WTC11 (cell line): ENCODE data around the gene PPFIBP1. TPM values are rescaled to one million over a fixed set of nuclear protein-coding genes. Genes with fewer than 3 reads are reported as not detected.

Experiments
- ATAC-seq: fragments of 200-7000 bp; cut with Tn5 transposase; 2 replicates; pipeline ENCODE4 v1.10.0; 2021; ENCODE audit warnings: mild to moderate bottlenecking, moderate library complexity
- CTCF ChIA-PET: fragments of 300-600 bp; sonication (Branson Sonifier 250); formaldehyde crosslinking; loops from one replicate; lab custom pipeline; 2021; ENCODE audit warnings: antibody characterized with exemption; lab: Charles Lee
- POLR2A ChIA-PET: fragments of 350-600 bp; sonication (Branson Sonifier 250); formaldehyde crosslinking; loops from one replicate; lab custom pipeline; 2021; ENCODE audit warnings: antibody characterized with exemption; lab: Charles Lee
- DNase-seq: peaks from one replicate; pipeline ENCODE4 v3.0.0; 2021; ENCODE audit warnings: low spot score
- H3K27ac Mint-ChIP-seq: 2 replicates; pipeline ENCODE4 v1.8.0; 2021; ENCODE audit warnings: mixed read lengths
- H3K27me3 Mint-ChIP-seq: 2 replicates; pipeline ENCODE4 v1.8.0; 2021; ENCODE audit warnings: low read depth, mild to moderate bottlenecking, moderate library complexity, mixed read lengths
- H3K36me3 Mint-ChIP-seq: 2 replicates; pipeline ENCODE4 v1.8.0; 2021; ENCODE audit warnings: mixed read lengths
- H3K4me1 Mint-ChIP-seq: 2 replicates; pipeline ENCODE4 v1.8.0; 2022; ENCODE audit warnings: mixed read lengths
- H3K4me3 Mint-ChIP-seq: 2 replicates; pipeline ENCODE4 v1.8.0; 2021; ENCODE audit warnings: mild to moderate bottlenecking, moderate library complexity, mixed read lengths
- H3K9me3 Mint-ChIP-seq: 2 replicates; pipeline ENCODE4 v1.8.0; 2021; ENCODE audit warnings: mixed read lengths
- CREB1 ChIP-seq: sonication (generic); formaldehyde crosslinking; IDR thresholded peaks from 2 replicates; pipeline ENCODE4 v1.8.0; 2023; ENCODE audit warnings: mild to moderate bottlenecking, missing genetic modification reagents
- E2F4 ChIP-seq: sonication (generic); formaldehyde crosslinking; IDR thresholded peaks from 2 replicates; pipeline ENCODE4 v1.8.1; 2022; ENCODE audit warnings: low read depth, mild to moderate bottlenecking, moderate library complexity, missing genetic modification reagents, borderline replicate concordance
- ESRRA ChIP-seq: sonication (generic); formaldehyde crosslinking; IDR thresholded peaks from 2 replicates; pipeline ENCODE4 v1.8.1; 2022; ENCODE audit warnings: mild to moderate bottlenecking, missing genetic modification reagents, borderline replicate concordance
- ETV6 ChIP-seq: sonication (generic); formaldehyde crosslinking; IDR thresholded peaks from 2 replicates; pipeline ENCODE4 v1.8.1; 2022; ENCODE audit warnings: mild to moderate bottlenecking, missing genetic modification reagents
- FOXP1 ChIP-seq: sonication (generic); formaldehyde crosslinking; IDR thresholded peaks from 2 replicates; pipeline ENCODE4 v1.8.0; 2022; ENCODE audit warnings: missing genetic modification reagents, mild to moderate bottlenecking, moderate library complexity, borderline replicate concordance
- GRHL2 ChIP-seq: fragments of 250-450 bp; sonication (Bioruptor Pico); IDR thresholded peaks from 2 replicates; pipeline ENCODE4 v1.8.0; 2022; ENCODE audit warnings: mild to moderate bottlenecking, moderate library complexity; ENCODE audit not compliant: insufficient replicate concordance, severe bottlenecking
- JAZF1 ChIP-seq: fragments of 250-450 bp; sonication (Bioruptor Pico); IDR thresholded peaks from 2 replicates; pipeline ENCODE4 v1.9.0; 2021; ENCODE audit warnings: moderate library complexity, mild to moderate bottlenecking, inconsistent platforms
- NFYB ChIP-seq: sonication (generic); formaldehyde crosslinking; conservative IDR thresholded peaks from 2 replicates; pipeline ENCODE4 v1.8.0; 2022; ENCODE audit warnings: low read depth, missing genetic modification reagents
- RELA ChIP-seq: sonication (generic); formaldehyde crosslinking; IDR thresholded peaks from 2 replicates; pipeline ENCODE4 v1.8.1; 2022; ENCODE audit warnings: missing genetic modification reagents, mild to moderate bottlenecking, borderline replicate concordance
- SMAD4 ChIP-seq: sonication (generic); formaldehyde crosslinking; IDR thresholded peaks from 2 replicates; pipeline ENCODE4 v1.8.0; 2022; ENCODE audit warnings: mild to moderate bottlenecking, missing genetic modification reagents
- STAT6 ChIP-seq: sonication (generic); formaldehyde crosslinking; conservative IDR thresholded peaks from 2 replicates; pipeline ENCODE4 v1.8.1; 2023; ENCODE audit warnings: mild to moderate bottlenecking, low read depth, missing genetic modification reagents, moderate library complexity
- TCF7 ChIP-seq: sonication (generic); formaldehyde crosslinking; IDR thresholded peaks from 2 replicates; pipeline ENCODE4 v1.8.0; 2022; ENCODE audit warnings: mild to moderate bottlenecking, low read depth, missing genetic modification reagents, moderate library complexity
- ZNF263 ChIP-seq: sonication (generic); formaldehyde crosslinking; IDR thresholded peaks from 2 replicates; pipeline ENCODE4 v1.8.1; 2022; ENCODE audit warnings: low read depth, mild to moderate bottlenecking, moderate library complexity, missing genetic modification reagents
- total RNA-seq: library from RNA; stranded (reverse); gene quantifications from 3 replicates; pipeline ENCODE4 v1.2.3, GENCODE V29; 2021
- TF ChIP-seq, protein P1 (sequence below): sonication (generic); formaldehyde crosslinking; IDR thresholded peaks from 2 replicates; pipeline ENCODE4 v1.8.1; 2023; ENCODE audit warnings: mild to moderate bottlenecking, missing genetic modification reagents, borderline replicate concordance
- TF ChIP-seq, protein P2 (sequence below): fragments of 250-450 bp; sonication (Bioruptor Pico); IDR thresholded peaks from 2 replicates; pipeline ENCODE4 v1.9.0; 2021; ENCODE audit warnings: mild to moderate bottlenecking
- TF ChIP-seq, protein P3 (sequence below): sonication (generic); formaldehyde crosslinking; IDR thresholded peaks from 2 replicates; pipeline ENCODE4 v1.8.0; 2022; ENCODE audit warnings: mild to moderate bottlenecking, missing genetic modification reagents
- TF ChIP-seq, protein P4 (sequence below): sonication (generic); formaldehyde crosslinking; IDR thresholded peaks from 2 replicates; pipeline ENCODE4 v1.8.1; 2023; ENCODE audit warnings: mild to moderate bottlenecking, missing genetic modification reagents

Gene PPFIBP1
- total RNA-seq, 1 experiment from 2014 or later, result 27.7 TPM

GRCh38 chr12:27688671-27689070 lies 164.7 kb downstream of the PPFIBP1 start:
- no peak overlapping the region for H3K4me3 Mint-ChIP-seq
- TF ChIP-seq ESRRA (CRISPR knock-in tag) (no peak), STAT6 (CRISPR knock-in tag) (no peak), FOXP1 (CRISPR knock-in tag) (no peak), GRHL2 (no peak), TCF7 (CRISPR knock-in tag) (no peak), NFYB (CRISPR knock-in tag) (no peak), CREB1 (no peak), RELA (CRISPR knock-in tag) (no peak), E2F4 (no peak)
- TF ChIP-seq, protein P1, sequence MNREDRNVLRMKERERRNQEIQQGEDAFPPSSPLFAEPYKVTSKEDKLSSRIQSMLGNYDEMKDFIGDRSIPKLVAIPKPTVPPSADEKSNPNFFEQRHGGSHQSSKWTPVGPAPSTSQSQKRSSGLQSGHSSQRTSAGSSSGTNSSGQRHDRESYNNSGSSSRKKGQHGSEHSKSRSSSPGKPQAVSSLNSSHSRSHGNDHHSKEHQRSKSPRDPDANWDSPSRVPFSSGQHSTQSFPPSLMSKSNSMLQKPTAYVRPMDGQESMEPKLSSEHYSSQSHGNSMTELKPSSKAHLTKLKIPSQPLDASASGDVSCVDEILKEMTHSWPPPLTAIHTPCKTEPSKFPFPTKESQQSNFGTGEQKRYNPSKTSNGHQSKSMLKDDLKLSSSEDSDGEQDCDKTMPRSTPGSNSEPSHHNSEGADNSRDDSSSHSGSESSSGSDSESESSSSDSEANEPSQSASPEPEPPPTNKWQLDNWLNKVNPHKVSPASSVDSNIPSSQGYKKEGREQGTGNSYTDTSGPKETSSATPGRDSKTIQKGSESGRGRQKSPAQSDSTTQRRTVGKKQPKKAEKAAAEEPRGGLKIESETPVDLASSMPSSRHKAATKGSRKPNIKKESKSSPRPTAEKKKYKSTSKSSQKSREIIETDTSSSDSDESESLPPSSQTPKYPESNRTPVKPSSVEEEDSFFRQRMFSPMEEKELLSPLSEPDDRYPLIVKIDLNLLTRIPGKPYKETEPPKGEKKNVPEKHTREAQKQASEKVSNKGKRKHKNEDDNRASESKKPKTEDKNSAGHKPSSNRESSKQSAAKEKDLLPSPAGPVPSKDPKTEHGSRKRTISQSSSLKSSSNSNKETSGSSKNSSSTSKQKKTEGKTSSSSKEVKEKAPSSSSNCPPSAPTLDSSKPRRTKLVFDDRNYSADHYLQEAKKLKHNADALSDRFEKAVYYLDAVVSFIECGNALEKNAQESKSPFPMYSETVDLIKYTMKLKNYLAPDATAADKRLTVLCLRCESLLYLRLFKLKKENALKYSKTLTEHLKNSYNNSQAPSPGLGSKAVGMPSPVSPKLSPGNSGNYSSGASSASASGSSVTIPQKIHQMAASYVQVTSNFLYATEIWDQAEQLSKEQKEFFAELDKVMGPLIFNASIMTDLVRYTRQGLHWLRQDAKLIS, result no peak
- TF ChIP-seq, protein P2, sequence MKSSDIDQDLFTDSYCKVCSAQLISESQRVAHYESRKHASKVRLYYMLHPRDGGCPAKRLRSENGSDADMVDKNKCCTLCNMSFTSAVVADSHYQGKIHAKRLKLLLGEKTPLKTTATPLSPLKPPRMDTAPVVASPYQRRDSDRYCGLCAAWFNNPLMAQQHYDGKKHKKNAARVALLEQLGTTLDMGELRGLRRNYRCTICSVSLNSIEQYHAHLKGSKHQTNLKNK (CRISPR knock-in tag), result no peak
- TF ChIP-seq, protein P3, sequence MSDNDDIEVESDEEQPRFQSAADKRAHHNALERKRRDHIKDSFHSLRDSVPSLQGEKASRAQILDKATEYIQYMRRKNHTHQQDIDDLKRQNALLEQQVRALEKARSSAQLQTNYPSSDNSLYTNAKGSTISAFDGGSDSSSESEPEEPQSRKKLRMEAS (CRISPR knock-in tag), result no peak
- TF ChIP-seq, protein P4, sequence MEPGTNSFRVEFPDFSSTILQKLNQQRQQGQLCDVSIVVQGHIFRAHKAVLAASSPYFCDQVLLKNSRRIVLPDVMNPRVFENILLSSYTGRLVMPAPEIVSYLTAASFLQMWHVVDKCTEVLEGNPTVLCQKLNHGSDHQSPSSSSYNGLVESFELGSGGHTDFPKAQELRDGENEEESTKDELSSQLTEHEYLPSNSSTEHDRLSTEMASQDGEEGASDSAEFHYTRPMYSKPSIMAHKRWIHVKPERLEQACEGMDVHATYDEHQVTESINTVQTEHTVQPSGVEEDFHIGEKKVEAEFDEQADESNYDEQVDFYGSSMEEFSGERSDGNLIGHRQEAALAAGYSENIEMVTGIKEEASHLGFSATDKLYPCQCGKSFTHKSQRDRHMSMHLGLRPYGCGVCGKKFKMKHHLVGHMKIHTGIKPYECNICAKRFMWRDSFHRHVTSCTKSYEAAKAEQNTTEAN (CRISPR knock-in tag), result no peak
- no peaks in the 10 kb centered on the region for H3K27me3 Mint-ChIP-seq
- POLR2A ChIA-PET, result interaction anchor here (0.5 kb wide), 1 partner anchor 368 kb away, joined by 6 read pairs; no protein-coding TSS in a partner anchor
- no peak for DNase-seq
- H3K27ac Mint-ChIP-seq, result no peak overlapping the region
- H3K4me1 Mint-ChIP-seq, result no peaks in the 10 kb centered on the region
- H3K36me3 Mint-ChIP-seq, result 0 out of 2 replicates have a peak, but pooled peaks cover 2% of the 10 kb centered on the region
- CTCF ChIA-PET, result no interaction called here
- no peaks in the 10 kb centered on the region for H3K9me3 Mint-ChIP-seq
- ATAC-seq, result no peak

DNA sequence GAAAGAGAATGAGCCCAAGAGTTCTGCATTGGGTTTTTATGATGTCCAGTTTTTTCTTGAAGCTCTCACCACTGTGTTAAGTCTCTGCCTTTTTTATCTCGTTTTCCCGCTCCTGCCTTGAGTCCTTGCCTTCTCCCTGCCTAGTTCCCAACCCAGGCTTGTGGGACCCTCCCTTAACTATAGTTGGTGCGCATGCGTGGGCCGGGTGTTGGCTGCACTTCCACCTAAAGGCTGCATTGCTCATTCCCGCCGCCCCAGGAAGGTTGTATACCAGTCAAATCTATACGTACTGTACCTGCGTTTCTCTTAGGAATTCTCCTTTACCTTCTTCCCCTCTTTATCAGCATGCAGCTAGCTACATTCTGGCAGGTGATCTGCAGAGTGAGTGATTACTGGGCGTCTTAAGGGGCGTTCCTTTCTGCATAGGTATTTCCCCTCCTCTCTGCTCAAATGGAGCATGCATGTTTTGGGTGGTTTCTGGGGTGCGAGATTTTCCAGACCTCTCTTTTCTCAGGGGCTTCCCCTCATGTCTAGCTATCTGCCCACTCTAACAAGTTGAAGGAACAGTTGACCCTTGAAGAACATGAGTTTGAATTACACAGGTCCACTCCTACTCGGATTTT lies 165.7 kb downstream of the PPFIBP1 start:
- no peak overlapping the region for H3K27ac Mint-ChIP-seq
- no peak overlapping the region for H3K4me3 Mint-ChIP-seq
- DNase-seq, result no peak
- H3K4me1 Mint-ChIP-seq, result no peaks in the 10 kb centered on the region
- no peak for ATAC-seq
- H3K9me3 Mint-ChIP-seq, result no peaks in the 10 kb centered on the region
- CTCF ChIA-PET, result no interaction called here
- H3K27me3 Mint-ChIP-seq, result no peaks in the 10 kb centered on the region
- POLR2A ChIA-PET, result no interaction called here
- H3K36me3 Mint-ChIP-seq, result 0 out of 2 replicates have a peak, but pooled peaks cover 6% of the 10 kb centered on the region
- TF ChIP-seq STAT6 (CRISPR knock-in tag) (no peak), SMAD4 (no peak), ETV6 (CRISPR knock-in tag) (no peak), ZNF263 (CRISPR knock-in tag) (no peak), JAZF1 (no peak)
